Measurements from ENCODE around the gene DPAGT1. TPM values are rescaled to one million over a fixed set of nuclear protein-coding genes. Genes with fewer than 3 reads are reported as not detected.

DPAGT1 gene
- total and polyA plus RNA-seq, 2 experiments from 2014 or later: 37.2 to 52.6 TPM

GRCh38 chr11:119087123-119087522 lies 14.5 kb downstream of the DPAGT1 start (continued):
- TF ChIP-seq REST (IDR thresholded peaks at IDR 0.05; ENCODE audit: unreplicated experiment): no peak
- TF ChIP-seq NANOG (IDR thresholded peaks at IDR 0.05; ENCODE audit: borderline replicate concordance): no peak
- TF ChIP-seq JUNB (IDR thresholded peaks at IDR 0.05; ENCODE audit: unreplicated experiment): no peak
- no peak for TF ChIP-seq CTCF (conservative IDR thresholded peaks at IDR 0.05; ENCODE audit: low read depth in 2 of 2)
- no peak for TF ChIP-seq ZNF114 (CRISPR knock-in tag; IDR thresholded peaks at IDR 0.05)
- TF ChIP-seq ZNF331 (CRISPR knock-in tag; IDR thresholded peaks at IDR 0.05; ENCODE audit: low read depth): no peak
- no peak for TF ChIP-seq POLR2AphosphoS5 (IDR thresholded peaks at IDR 0.05; ENCODE audit: low read depth)

GRCh38 chr11:119085437-119085847 lies 16.2 kb downstream of the DPAGT1 start:
- Histone ChIP-seq H3K79me2 (replicated peaks; ENCODE audit: insufficient read depth) (peaks cover 15% of the 10 kb centered on the region), H3K4me3 (peak overlapping the region; percentile 55), H4K20me1 (replicated peaks; ENCODE audit: insufficient read depth) (peaks cover 5% of the 10 kb centered on the region; the same call in 1 of the 2 replicates), H3K4me1 (ENCODE audit: insufficient read depth) (peaks cover 4% of the 10 kb centered on the region; the same call in 1 of the 2 replicates), H3K27me3 (ENCODE audit: insufficient read depth) (no peaks in the 10 kb centered on the region), H2AFZ (no peak overlapping the region), H3K36me3 (ENCODE audit: insufficient read depth) (no peaks in the 10 kb centered on the region; the same call in 1 of the 2 replicates), H3F3A (replicated peaks; ENCODE audit: low read depth) (peaks cover 3% of the 10 kb centered on the region; the same call in 1 of the 2 replicates), H3K27ac (ENCODE audit: low read depth) (peak overlapping the region; percentile 40; the same call in 1 of the 2 replicates), H3K4me2 (peak overlapping the region; percentile 89), H3K9me2 (ENCODE audit: insufficient read depth) (no peaks in the 10 kb centered on the region)
- DNase-seq (ENCODE audit: low spot score): no peak
- no peaks in the 10 kb centered on the region; the same call in 2 of the 3 replicates for H3K9me3 Mint-ChIP-seq
- peaks cover 34% of the 10 kb centered on the region for H3K36me3 Mint-ChIP-seq (ENCODE audit: low read depth)
- peak overlapping the region; percentile 98 for H3K27ac Mint-ChIP-seq
- ATAC-seq: peak; percentile 5
- peaks cover 2% of the 10 kb centered on the region; the same call in 1 of the 3 replicates for H3K4me1 Mint-ChIP-seq
- peaks cover 5% of the 10 kb centered on the region for H3K27me3 Mint-ChIP-seq (ENCODE audit: insufficient read depth, low read depth, poor library complexity)
- peak overlapping the region; percentile 100 for H3K4me3 Mint-ChIP-seq
- no peak for TF ChIP-seq ZNF114 (CRISPR knock-in tag; IDR thresholded peaks at IDR 0.05)
- no peak for TF ChIP-seq CREB1 (CRISPR knock-in tag; IDR thresholded peaks at IDR 0.05; ENCODE audit: low read depth)
- no peak for TF ChIP-seq STAT1 (IDR thresholded peaks at IDR 0.05; ENCODE audit: unreplicated experiment)
- no peak for TF ChIP-seq NANOG (IDR thresholded peaks at IDR 0.05; ENCODE audit: borderline replicate concordance)
- TF ChIP-seq EZH2phosphoT487 (IDR thresholded peaks at IDR 0.05; ENCODE audit: unreplicated experiment): no peak
- TF ChIP-seq JUNB (IDR thresholded peaks at IDR 0.05; ENCODE audit: unreplicated experiment): no peak
- TF ChIP-seq EZH2 (IDR thresholded peaks at IDR 0.05; ENCODE audit: low read depth, unreplicated experiment): no peak
- TF ChIP-seq CTCF (conservative IDR thresholded peaks at IDR 0.05; ENCODE audit: low read depth in 2 of 2): no peak

Data from GM23338 (cell line).